ENCODE measurements around the gene RPL18A.

Gene RPL18A

GRCh38 chr19:17863520-17864182 lies 3.9 kb downstream of the RPL18A start:
- DNase-seq = no peak
- in situ Hi-C loops (cut with HindIII; ENCODE audit: low pct_ligation_motif_present, low pct_unique_long_range_greater_than_20kb, low sequenced_read_pairs) = no loop called here

- in situ Hi-C loops (cut with HindIII; ENCODE audit: low pct_ligation_motif_present, low pct_unique_long_range_greater_than_20kb, low sequenced_read_pairs) = no loop called here
- no peak for DNase-seq
These were observed 5.9 kb downstream of the RPL18A start for GRCh38 chr19:17865364-17866311.

GRCh38 chr19:17866312-17866963 lies 6.7 kb downstream of the RPL18A start:
- DNase-seq = no peak
- in situ Hi-C loops (cut with HindIII; ENCODE audit: low pct_ligation_motif_present, low pct_unique_long_range_greater_than_20kb, low sequenced_read_pairs) = no loop called here

GRCh38 chr19:17866964-17867486 lies 7.3 kb downstream of the RPL18A start:
- in situ Hi-C loops (cut with HindIII; ENCODE audit: low pct_ligation_motif_present, low pct_unique_long_range_greater_than_20kb, low sequenced_read_pairs) = no loop called here
- no peak for DNase-seq

- DNase-seq = no peak
- in situ Hi-C loops (cut with HindIII; ENCODE audit: low pct_ligation_motif_present, low pct_unique_long_range_greater_than_20kb, low sequenced_read_pairs) = no loop called here
These were observed 9.0 kb downstream of the RPL18A start for GRCh38 chr19:17868669-17869068.

GRCh38 chr19:17869114-17869608 lies 9.5 kb downstream of the RPL18A start:
- in situ Hi-C loops (cut with HindIII; ENCODE audit: low pct_ligation_motif_present, low pct_unique_long_range_greater_than_20kb, low sequenced_read_pairs) = no loop called here
- no peak for DNase-seq

- no peak for DNase-seq
- in situ Hi-C loops (cut with HindIII; ENCODE audit: low pct_ligation_motif_present, low pct_unique_long_range_greater_than_20kb, low sequenced_read_pairs) = no loop called here
These were observed 11.5 kb downstream of the RPL18A start for GRCh38 chr19:17871032-17871877.

GRCh38 chr19:17871878-17872250 lies 12.2 kb downstream of the RPL18A start, which contains the start of gene SLC5A5:
Gene SLC5A5 (plus strand): TSS chr19:17871945. CDS start chr19:17872320, 375 bp downstream.
- no peak for DNase-seq
- in situ Hi-C loops (cut with HindIII; ENCODE audit: low pct_ligation_motif_present, low pct_unique_long_range_greater_than_20kb, low sequenced_read_pairs) = no loop called here

GRCh38 chr19:17872251-17873001 lies 12.7 kb downstream of the RPL18A start:
- in situ Hi-C loops (cut with HindIII; ENCODE audit: low pct_ligation_motif_present, low pct_unique_long_range_greater_than_20kb, low sequenced_read_pairs) = no loop called here
- no peak for DNase-seq

- DNase-seq = no peak
- in situ Hi-C loops (cut with HindIII; ENCODE audit: low pct_ligation_motif_present, low pct_unique_long_range_greater_than_20kb, low sequenced_read_pairs) = no loop called here
These were observed 14.4 kb downstream of the RPL18A start for GRCh38 chr19:17873786-17874757.

GRCh38 chr19:17874758-17875135 lies 15.0 kb downstream of the RPL18A start:
- in situ Hi-C loops (cut with HindIII; ENCODE audit: low pct_ligation_motif_present, low pct_unique_long_range_greater_than_20kb, low sequenced_read_pairs) = no loop called here
- DNase-seq = no peak

GRCh38 chr19:17877696-17878095 lies 18.0 kb downstream of the RPL18A start:
- no peak for DNase-seq
- in situ Hi-C loops (cut with HindIII; ENCODE audit: low pct_ligation_motif_present, low pct_unique_long_range_greater_than_20kb, low sequenced_read_pairs) = no loop called here

- in situ Hi-C loops (cut with HindIII; ENCODE audit: low pct_ligation_motif_present, low pct_unique_long_range_greater_than_20kb, low sequenced_read_pairs) = no loop called here
- DNase-seq = no peak
These were observed 19.8 kb downstream of the RPL18A start for GRCh38 chr19:17879466-17879865.

- no peak for DNase-seq
- in situ Hi-C loops (cut with HindIII; ENCODE audit: low pct_ligation_motif_present, low pct_unique_long_range_greater_than_20kb, low sequenced_read_pairs) = no loop called here
These were observed 22.0 kb downstream of the RPL18A start for GRCh38 chr19:17881701-17882100.

GRCh38 chr19:17883627-17884410 lies 24.1 kb downstream of the RPL18A start:
- DNase-seq = no peak
- in situ Hi-C loops (cut with HindIII; ENCODE audit: low pct_ligation_motif_present, low pct_unique_long_range_greater_than_20kb, low sequenced_read_pairs) = no loop called here

GRCh38 chr19:17886515-17886914 lies 26.8 kb downstream of the RPL18A start:
- no peak for DNase-seq
- in situ Hi-C loops (cut with HindIII; ENCODE audit: low pct_ligation_motif_present, low pct_unique_long_range_greater_than_20kb, low sequenced_read_pairs) = no loop called here

All from ACHN (cell line).